ENCODE data around the gene CCR5. TPM values are rescaled to one million over a fixed set of nuclear protein-coding genes. Genes with fewer than 3 reads are reported as not detected.

The CCR5 gene
- total RNA-seq (2014; rRNA removed; shearing (Covaris generic)) = not detected in 2 replicates

GRCh38 chr3:46370839-46371518 is at the start of gene CCR5:
TSS of gene CCR5 (plus strand) at chr3:46370946. CDS start at chr3:46372903, 1,957 bp downstream.
- no peak for DNase-seq (ENCODE audit: low read depth)

DNA sequence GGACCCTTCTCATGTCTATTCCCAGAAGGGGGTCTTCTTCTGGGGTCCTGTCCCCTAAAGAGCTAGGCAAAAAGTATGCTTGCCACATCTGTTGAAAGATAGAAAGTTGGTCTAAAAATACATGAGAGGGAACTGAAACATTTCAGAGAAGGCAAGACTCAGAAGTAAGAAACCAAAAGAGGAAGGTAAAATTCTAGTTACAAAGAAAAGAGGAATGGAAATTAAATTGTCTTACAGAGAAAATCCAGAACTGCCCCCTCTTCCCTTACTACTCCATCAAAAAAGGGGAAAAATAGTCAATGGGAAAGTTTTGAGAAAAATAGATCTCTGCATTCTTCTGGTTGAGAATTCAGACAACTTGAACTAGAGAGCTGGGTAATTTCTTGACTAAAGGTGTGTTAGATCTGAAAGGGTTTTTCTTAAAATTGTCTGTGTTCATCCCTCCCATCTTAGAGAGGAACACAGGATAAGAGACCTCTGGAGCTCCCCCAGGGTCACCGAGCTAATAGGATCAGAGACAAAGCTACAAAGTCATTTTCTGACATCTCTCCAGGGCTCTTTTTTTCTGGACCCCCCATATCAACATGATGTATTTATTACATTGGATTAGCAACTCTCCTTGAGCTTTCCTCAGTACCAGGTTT is 49.2 kb upstream of the CCR5 start:
- no peak for DNase-seq (ENCODE audit: low read depth)

GRCh38 chr3:46324036-46324435 is 46.7 kb upstream of the CCR5 start:
- DNase-seq (ENCODE audit: low read depth) = no peak

- DNase-seq (ENCODE audit: low read depth) = no peak
Observed at GRCh38 chr3:46325645-46326300, 45.0 kb upstream of the CCR5 start.

GRCh38 chr3:46330676-46331075 is 40.1 kb upstream of the CCR5 start:
- peak; percentile 69 for DNase-seq (ENCODE audit: low read depth)

DNA sequence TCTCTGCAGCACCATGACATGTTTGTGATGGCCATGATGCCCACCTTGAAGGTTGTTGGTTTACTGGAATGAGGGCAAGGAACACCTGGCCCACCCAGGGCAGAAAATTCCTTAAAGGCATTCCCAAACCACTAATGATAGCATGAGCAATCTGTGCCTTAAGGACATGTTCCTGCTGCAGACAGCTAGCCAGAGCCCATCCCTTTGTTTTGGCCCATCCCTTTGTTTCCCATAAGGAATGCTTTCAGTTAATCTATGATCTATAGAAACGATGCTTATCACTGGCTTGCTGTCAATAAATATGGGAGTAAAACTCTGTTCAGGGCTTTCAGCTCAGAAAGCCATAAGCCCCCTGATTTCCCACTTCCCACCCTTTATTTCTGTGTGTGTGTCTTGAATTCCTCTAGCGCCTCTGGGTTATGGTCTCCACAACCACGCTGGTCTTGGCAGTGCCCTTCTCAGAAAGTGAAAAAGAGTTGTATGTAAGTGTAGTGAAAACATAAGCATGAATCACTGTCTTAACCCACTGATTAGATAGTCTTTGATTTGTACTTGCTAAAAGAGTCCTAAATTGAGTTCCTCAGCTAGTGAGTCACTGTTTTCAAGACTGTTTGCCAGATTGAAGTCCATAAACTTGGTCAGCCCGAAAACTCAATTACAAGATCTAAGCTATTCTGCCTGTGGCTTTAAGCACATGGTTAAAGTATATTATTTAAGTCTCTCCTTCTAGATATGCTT is 35.8 kb upstream of the CCR5 start:
- peak; percentile 81 for DNase-seq (ENCODE audit: low read depth)

DNA sequence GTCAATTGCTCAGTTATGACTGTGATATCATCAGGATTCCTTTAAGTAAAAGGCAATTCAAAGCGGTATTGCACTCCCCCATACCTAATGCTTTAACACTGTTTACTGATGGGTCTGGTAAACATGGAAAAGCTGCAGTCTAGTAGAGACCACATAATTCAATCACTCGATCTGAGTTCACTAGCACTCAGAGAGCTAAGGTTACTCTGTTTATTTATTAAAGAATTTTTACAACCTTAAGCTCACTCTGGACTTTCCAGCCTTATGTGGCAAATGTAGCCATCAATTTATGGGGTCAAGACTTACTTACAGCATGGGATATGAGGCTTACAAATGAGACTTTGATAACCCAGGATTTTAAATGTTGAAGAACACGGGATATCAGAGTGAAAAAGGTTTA is 35.2 kb upstream of the CCR5 start:
- DNase-seq (ENCODE audit: low read depth) = peak; percentile 42

DNA sequence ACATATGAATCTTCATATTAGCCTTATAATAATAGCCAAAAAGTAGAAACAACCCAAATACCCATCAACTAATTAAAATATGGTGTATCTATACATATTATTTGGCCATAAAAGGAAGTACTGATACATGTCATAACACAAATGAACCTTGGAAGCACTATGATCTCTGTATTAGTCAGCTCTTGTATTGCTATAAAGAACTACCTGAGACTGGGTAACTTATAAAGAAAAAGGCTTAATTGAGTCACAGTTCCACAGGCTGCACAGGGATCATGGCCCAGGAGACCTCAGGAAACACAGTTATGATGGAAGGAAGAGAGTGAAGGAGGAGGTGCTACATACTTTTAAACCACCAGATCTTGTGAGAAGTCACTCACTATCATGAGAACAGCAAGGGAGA is 32.8 kb upstream of the CCR5 start:
- DNase-seq (ENCODE audit: low read depth) = no peak

DNA sequence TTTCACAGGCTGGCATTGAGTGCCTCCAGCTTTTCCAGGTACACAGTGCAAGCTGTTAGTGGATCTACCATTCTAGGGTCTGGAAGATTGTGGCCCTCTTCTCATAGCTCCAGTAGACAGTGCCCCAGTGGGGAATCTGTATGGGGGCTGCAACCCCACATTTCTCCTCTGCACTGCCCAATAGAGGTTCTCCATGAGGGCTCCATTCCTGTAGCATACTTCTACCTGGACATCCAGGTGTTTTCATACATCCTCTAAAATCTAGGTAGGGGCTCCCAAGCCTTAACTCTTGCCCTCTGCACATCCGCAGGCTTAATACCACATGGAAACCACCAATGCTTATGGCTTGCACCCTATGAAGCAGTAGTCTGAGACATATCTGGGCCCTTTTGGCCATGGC is 31.9 kb upstream of the CCR5 start:
- no peak for DNase-seq (ENCODE audit: low read depth)

GRCh38 chr3:46344476-46344875 is 26.3 kb upstream of the CCR5 start:
- DNase-seq (ENCODE audit: low read depth) = no peak

- no peak for DNase-seq (ENCODE audit: low read depth)
Observed at GRCh38 chr3:46348823-46349482, 21.8 kb upstream of the CCR5 start.

- no peak for DNase-seq (ENCODE audit: low read depth)
Observed at GRCh38 chr3:46349484-46350261, 21.1 kb upstream of the CCR5 start.

- no peak for DNase-seq (ENCODE audit: low read depth)
Observed at GRCh38 chr3:46350262-46350565, 20.5 kb upstream of the CCR5 start.

DNA sequence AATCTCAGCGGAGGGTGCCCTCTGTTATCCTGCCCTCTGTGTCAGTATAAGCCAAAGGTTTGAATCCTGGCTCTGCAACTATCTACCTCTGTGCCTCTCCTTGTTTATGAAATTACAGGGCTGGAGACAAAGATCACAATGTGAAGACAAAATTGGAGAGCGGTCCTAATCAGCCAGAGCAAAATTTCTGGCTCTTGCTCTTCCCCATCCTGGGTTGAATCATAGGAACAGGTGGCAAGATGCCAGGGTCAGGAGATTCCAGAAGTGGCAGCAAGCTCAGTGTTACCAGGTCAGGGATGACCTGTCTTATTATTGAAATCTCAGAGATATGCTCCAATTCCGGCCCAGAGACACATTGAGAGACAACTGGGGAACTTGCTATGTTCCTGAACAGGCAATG is 19.1 kb upstream of the CCR5 start:
- peak; percentile 45 for DNase-seq (ENCODE audit: low read depth)

DNA sequence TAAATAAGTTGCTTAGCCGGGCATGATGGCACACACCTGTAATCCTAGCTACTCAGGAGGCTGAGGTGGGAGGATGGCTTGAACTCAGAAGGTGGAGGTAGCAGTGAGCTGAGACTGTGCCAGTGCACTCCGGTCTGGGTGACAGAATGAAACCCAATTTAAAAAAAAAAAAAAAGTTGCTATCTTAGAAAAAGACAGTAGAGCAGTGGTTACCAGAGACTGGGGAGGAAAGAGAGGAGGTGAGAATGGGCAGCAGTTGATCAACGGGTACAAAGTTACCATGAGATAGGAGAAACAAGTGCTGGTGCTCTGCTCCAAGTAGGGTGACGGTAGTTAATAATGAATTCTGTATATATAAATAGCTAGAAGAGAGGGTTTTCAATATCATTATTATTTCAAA is 17.7 kb upstream of the CCR5 start:
- DNase-seq (ENCODE audit: low read depth) = no peak

- peak; percentile 54 for DNase-seq (ENCODE audit: low read depth)
Observed at GRCh38 chr3:46353647-46354410, 16.9 kb upstream of the CCR5 start, which contains the start of gene CCR2. TSS of gene CCR2 (plus strand) at chr3:46354111. CDS start at chr3:46357528, 3,417 bp downstream.

DNA sequence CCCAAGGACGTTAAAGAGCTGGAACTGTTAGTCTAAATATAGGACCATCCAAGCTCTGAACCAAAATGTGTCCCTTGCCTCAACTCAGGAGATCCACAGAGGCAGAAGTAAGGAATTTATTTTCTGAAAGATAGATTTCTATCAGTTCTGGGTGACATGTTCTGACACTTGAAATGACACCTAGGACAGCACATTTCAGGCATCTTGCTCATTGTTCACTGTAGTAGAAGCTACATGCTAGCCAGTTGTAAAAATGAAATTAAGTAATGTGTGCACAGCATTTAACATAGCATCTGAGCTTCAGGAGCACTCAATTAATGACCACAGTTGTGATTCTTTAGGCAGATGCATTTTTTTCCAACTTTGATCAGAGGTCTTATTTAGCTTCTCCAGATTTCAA is 16.3 kb upstream of the CCR5 start:
- no peak for DNase-seq (ENCODE audit: low read depth)

DNA sequence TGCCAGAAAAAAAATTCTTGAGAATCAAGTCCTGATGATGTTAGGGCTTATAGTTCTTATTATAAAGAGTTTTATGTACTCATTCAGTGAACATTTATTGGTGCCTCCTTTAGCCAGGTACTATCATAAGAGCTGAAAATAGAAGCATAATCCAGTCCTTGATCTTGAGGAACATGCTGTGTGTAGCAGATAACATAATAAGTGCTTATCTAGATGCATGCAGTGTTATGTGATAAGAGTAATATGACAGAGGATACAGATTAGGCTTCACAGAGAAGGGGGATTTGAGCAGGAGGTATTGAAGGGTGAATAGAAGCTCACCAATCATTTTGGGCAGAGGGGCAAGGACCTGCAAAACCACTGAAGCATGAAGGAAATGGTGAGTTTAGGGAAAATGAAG is 15.8 kb upstream of the CCR5 start:
- DNase-seq (ENCODE audit: low read depth) = no peak

DNA sequence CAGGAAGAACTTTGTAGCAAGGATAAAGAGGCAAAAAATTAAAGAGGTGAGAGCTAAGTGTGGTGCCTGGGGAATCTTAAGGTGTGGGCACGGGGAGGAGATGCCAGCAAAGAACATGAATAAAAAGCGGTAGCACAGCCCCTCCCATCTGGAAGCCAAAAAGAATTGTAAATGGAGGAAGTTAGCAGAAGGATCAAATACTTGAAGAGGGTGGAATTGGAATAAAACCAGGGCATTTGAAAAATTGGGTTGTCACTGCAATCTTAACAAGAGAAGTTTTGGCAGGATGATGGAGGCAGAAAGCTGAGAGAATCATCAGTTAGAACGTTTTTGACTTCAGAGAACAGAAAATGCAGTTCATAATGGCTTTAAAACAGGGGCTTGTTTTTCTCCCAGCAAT is 14.5 kb upstream of the CCR5 start:
- DNase-seq (ENCODE audit: low read depth) = no peak

DNA sequence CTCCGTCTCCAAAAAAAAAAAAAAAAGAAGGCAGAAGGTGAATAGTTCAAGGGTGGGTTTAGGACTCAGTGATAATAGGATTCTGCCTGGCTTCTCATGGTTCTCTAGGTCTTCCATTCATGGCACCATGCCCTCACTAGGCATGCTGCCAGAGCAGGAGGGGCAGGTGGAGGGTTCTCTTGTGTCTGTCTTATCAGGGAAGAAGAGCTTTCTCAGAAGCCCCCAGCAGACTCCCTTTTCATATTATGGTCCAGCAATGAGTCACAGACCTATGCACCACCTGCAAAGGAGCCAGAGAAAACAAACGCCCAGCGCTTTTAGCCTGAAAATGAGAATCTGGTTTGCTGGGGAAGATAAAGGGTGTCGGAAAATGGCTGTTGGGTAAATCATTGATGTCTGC is 13.8 kb upstream of the CCR5 start:
- DNase-seq (ENCODE audit: low read depth) = no peak
